ENCODE results near the gene ERO1A.

Gene ERO1A

GRCh38 chr14:52700701-52701172 is 5.4 kb upstream of the ERO1A start:
- no peak for DNase-seq (ENCODE audit: low spot score)

- peak; percentile 16 for DNase-seq (ENCODE audit: low spot score)
These were observed 437 bp downstream of the ERO1A start for GRCh38 chr14:52694761-52695480.

- DNase-seq (ENCODE audit: low spot score): no peak
These were observed 1.8 kb downstream of the ERO1A start for GRCh38 chr14:52693532-52693931.

- DNase-seq (ENCODE audit: low spot score): no peak
These were observed 2.3 kb downstream of the ERO1A start for GRCh38 chr14:52693036-52693435.

GRCh38 chr14:52692248-52692962 is 3.0 kb downstream of the ERO1A start:
- DNase-seq (ENCODE audit: low spot score): peak; percentile 23

GRCh38 chr14:52690983-52691760 is 4.2 kb downstream of the ERO1A start:
- DNase-seq (ENCODE audit: low spot score): no peak

- DNase-seq (ENCODE audit: low spot score): no peak
These were observed 9.2 kb downstream of the ERO1A start for GRCh38 chr14:52686176-52686575.

- DNase-seq (ENCODE audit: low spot score): no peak
These were observed 11.3 kb downstream of the ERO1A start for GRCh38 chr14:52683985-52684520.

GRCh38 chr14:52678591-52678990 is 16.8 kb downstream of the ERO1A start:
- DNase-seq (ENCODE audit: low spot score): no peak

GRCh38 chr14:52663850-52664249 is 31.5 kb downstream of the ERO1A start:
- no peak for DNase-seq (ENCODE audit: low spot score)

- no peak for DNase-seq (ENCODE audit: low spot score)
These were observed 34.0 kb downstream of the ERO1A start for GRCh38 chr14:52661314-52661713.

GRCh38 chr14:52660832-52661231 is 34.5 kb downstream of the ERO1A start:
- no peak for DNase-seq (ENCODE audit: low spot score)

GRCh38 chr14:52660325-52660724 is 35.0 kb downstream of the ERO1A start:
- no peak for DNase-seq (ENCODE audit: low spot score)

- no peak for DNase-seq (ENCODE audit: low spot score)
These were observed 38.5 kb downstream of the ERO1A start for GRCh38 chr14:52656905-52657304.

GRCh38 chr14:52650774-52651173 is 44.6 kb downstream of the ERO1A start:
- peak; percentile 2 for DNase-seq (ENCODE audit: low spot score)

GRCh38 chr14:52649511-52649910 is 45.8 kb downstream of the ERO1A start:
- no peak for DNase-seq (ENCODE audit: low spot score)

GRCh38 chr14:52641745-52642144 is 53.6 kb downstream of the ERO1A start:
- DNase-seq (ENCODE audit: low spot score): no peak

- DNase-seq (ENCODE audit: low spot score): no peak
These were observed 55.2 kb downstream of the ERO1A start for GRCh38 chr14:52640137-52640536.

GRCh38 chr14:52619687-52620086 is 75.7 kb downstream of the ERO1A start:
- no peak for DNase-seq (ENCODE audit: low spot score)

GRCh38 chr14:52618602-52619001 is 76.8 kb downstream of the ERO1A start:
- no peak for DNase-seq (ENCODE audit: low spot score)

- DNase-seq (ENCODE audit: low spot score): no peak
These were observed 85.2 kb downstream of the ERO1A start for GRCh38 chr14:52610187-52610586.

- no peak for DNase-seq (ENCODE audit: low spot score)
These were observed 85.8 kb downstream of the ERO1A start for GRCh38 chr14:52609445-52610044.
